GM21526 (cell line): ENCODE measurements around the gene DIAPH2.
A peak's percentile ranks its signal among the peaks of the same experiment; 100 is the strongest.

ENCODE experiments used
- ATAC-seq: cut with Tn5 transposase; IDR thresholded peaks from one replicate; pipeline ENCODE4 v1.9.1; 2021; ENCODE audit warnings: moderate library complexity; ENCODE audit not compliant: unreplicated experiment, low FRiP score

DIAPH2 gene

DNA sequence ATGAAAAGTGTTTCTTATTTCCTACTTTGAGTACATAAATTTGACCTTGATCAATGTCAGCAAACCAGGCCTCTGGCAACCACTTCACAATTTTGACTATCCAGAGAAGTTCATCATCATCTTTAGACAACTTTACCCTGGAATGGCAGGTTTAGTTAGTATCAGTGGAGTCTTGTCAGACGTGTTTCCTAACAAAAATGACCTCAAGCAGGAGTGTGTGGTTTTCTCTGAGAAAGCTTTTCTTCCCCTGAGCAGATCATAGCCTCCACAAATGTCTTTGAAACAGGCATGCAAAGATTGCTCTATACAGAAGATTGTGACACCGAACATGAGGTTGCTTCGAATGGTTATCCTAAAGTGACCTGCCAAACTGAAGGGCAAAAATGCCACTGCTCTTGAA, 841.3 kb downstream of the DIAPH2 start:
- no peak for ATAC-seq

DNA sequence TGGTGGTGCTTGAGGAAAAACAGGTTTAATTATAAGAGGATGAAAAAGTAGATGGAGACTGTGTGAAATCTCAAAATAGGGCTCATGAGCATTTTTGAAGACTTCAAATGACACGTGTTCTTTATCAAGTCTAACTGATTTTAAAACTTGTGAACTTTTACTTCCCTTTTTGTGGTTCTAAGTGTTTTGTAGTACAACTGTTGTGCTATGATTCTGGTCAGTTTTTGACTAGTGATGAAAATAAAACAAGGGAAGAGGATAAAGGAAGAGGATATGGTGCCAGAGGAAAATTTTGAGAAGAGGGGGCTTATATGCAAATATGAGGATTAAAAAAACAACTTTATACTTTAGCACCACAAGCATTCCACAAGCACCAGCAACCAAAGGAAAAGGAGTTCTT, 843.1 kb downstream of the DIAPH2 start:
- no peak for ATAC-seq

DNA sequence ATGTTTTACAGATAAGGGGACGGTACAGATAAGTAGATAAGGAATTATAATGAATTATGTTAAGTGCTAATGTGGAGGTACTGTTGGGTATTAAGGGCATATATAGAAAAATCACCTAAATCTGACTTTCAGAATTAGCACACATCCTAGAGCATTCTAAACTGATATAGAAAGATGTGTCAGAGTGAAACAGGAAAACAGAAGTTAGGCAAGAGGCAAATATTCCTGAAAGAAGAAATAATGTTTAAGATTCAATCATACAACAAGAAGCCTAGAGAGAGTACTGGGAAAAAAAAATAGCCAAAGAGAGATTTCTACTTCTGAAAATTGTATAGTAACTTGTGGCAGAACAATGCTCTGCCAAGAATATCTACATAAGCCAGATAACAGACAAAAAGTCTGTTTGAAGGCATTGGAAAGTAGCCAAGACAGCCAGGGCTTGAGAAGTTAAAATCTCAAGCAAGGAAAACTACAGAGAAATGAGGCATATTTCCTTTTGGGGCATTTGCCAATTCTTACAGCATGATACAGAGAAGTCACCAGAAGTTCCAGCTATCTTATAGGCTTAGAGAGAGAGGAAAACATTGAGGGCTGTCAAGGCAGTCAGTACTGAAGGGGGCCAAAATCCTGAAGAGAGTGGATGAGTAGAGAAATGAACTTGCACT, 845.0 kb downstream of the DIAPH2 start:
- no peak for ATAC-seq

DNA sequence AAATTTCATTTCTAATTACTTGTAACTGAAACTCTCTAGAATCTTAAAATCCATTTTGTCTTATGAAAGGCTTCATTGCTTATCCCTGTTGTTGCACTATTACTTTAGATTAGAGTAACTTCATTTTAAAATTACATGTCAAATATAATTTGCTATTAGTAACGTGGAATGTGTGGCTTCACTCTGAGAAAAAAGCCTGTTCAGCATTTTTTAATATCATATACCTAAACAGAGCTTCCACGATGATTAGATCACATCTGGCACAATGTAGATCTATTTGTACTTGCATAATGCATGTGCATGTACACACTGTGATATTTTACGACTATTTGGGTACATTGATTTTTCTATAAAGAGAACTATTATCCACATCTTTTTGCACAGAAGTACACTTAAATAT, 847.2 kb downstream of the DIAPH2 start:
- ATAC-seq: no peak

DNA sequence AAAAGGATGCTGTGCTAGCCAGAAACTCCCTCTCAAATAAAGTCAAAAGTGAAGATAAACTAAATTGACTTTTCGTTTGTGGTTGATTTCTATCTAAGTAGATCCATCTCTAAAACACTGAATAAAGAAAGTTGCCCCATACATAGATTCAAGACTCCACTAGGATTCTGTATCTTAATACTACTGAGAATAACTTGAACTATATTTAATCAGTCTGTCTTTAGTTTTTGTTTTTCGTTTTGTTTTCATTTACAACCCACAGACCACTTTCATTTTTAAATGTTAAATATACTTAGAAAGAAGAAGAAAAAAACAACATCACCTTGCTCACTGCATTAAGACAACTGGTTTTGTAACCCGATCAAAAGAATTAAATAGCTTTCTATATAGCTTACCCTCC, 854.1 kb downstream of the DIAPH2 start:
- ATAC-seq: no peak

GRCh38 chrX:97539970-97540519, 855.4 kb downstream of the DIAPH2 start:
- ATAC-seq: no peak

DNA sequence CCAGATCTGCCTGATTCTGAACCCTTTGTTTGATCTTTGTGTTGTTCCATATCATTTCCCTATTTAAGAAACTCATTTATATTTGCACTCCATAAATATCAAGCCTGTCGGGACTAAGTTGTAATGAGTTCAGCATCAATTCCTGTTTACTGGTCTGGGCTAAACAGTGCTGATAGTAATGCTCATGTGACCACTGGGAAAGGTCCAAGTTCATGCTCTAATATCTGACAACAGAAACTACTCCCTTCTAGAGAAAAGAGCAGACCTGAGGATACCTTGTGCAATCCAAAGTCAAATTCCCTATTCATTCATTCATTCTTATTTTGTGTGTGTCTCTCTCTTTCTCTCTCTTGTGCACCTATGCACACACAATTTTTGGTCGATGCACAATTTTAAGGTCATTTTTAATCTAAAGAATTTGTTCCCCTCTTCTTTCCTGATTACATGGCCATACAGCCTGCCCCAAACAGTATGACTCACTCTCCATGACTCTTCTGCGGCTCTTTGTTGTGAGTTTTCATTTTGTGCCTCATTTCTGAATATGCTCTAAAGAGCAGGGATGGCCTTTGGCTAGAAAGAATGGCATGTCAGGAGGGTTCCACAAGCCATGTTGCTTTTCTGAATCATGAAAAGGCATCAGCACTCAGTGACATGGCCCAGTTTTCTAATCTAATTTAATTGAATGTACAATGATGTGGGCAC, 863.4 kb downstream of the DIAPH2 start:
- no peak for ATAC-seq

GRCh38 chrX:97551821-97552220, 867.2 kb downstream of the DIAPH2 start:
- no peak for ATAC-seq

- no peak for ATAC-seq
These were observed 869.2 kb downstream of the DIAPH2 start for GRCh38 chrX:97553833-97554232.

- ATAC-seq: no peak
These were observed 871.7 kb downstream of the DIAPH2 start for GRCh38 chrX:97556359-97556758.

- peak; percentile 96 for ATAC-seq
These were observed 879.0 kb downstream of the DIAPH2 start for GRCh38 chrX:97563531-97564133.

GRCh38 chrX:97564496-97564895, 879.9 kb downstream of the DIAPH2 start:
- ATAC-seq: no peak

GRCh38 chrX:97587171-97587570, 902.5 kb downstream of the DIAPH2 start:
- no peak for ATAC-seq

- no peak for ATAC-seq
These were observed 910.1 kb downstream of the DIAPH2 start for GRCh38 chrX:97594646-97595224.

DNA sequence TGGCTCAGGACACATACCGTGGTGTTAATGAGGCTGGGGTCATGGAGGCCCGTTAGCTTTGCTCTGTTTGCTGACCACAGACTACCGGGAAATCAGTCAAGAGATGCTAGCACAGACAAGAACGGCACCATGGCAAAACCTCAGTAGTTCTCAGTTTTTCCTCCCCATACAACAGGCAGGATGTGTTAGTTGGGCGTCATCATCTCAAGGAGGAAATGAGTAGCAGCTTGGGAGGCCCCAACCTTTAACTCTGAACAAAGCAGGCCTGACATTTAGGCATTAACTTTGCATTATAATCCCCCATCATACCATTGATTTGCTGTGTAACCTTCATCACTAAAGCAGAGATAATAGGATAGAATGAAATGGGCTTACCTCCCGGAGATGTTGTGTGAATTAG, 913.3 kb downstream of the DIAPH2 start:
- no peak for ATAC-seq

DNA sequence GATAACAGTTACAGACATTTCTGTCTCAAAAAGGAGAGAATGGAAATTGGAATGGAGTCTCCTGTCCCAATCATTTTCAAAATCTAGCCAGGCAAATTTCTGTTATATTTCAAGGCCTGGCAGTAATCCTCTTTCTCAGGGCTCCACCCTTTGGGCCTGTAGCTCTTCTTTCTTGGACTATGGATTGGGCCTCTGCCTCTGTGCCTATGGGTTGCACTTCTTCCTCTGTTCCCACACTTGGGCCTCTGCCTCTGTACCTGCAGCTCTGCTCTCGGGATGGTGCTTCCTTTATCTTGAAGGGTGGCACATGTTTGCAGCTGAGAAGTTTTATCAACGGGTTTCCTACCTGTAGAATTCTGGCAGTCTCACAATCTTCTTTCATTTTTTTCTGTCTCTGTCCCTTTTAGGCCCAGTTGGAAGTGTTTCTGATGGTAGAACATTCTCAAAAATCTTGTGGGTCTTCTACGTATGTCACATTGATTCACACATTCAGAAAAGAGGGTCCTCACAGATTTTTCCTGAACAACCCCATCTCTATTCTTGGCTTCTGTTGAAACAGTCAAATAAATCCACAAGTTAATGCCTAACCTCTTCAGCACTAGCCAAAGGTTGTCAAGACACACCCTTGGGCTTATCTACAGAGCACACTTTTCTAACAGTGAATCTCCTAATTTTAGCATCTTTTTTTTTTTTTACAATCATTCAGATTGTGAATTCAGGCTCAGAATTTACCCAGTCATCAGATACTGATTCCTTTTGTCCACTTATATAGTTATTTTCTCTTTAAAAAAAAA, 918.0 kb downstream of the DIAPH2 start:
- no peak for ATAC-seq

GRCh38 chrX:97605271-97605670, 920.6 kb downstream of the DIAPH2 start:
- ATAC-seq: no peak

DNA sequence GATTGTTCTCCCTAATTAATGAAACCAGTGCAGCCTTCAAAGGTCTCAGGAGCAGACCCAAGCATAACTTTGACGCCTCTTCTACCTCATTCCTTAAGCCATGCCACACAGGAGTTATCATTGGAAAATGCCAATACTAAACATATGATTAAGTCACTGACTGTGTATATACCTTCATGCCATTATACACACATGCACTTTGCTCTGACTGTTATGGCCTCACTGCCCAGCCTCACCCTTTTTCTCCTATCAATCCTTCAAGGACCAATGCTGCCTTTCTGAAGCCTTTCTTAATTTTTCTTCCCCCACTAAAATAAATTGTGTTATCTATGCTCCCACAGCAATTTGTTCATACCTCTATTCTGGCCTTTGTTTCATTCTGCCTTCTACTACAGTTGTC, 924.7 kb downstream of the DIAPH2 start:
- no peak for ATAC-seq

DNA sequence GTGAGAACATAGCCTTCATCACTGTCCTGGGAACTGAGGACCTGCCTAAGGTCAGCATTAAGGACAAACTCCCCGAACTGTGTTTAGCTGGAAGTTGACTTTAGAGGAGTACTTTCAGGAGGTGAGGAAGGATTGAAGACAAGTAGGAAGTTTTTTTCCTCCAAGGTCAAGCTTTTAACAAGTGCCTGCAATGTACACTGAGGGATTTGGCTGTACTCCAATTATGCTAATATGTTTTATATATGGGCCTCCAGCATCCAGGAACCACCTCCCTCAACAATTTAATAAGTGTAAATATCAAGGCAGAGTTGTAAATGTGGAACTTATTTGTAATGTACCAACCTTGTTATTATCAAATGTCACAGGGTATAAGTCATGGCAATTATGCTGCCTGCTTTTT, 925.3 kb downstream of the DIAPH2 start:
- no peak for ATAC-seq

DNA sequence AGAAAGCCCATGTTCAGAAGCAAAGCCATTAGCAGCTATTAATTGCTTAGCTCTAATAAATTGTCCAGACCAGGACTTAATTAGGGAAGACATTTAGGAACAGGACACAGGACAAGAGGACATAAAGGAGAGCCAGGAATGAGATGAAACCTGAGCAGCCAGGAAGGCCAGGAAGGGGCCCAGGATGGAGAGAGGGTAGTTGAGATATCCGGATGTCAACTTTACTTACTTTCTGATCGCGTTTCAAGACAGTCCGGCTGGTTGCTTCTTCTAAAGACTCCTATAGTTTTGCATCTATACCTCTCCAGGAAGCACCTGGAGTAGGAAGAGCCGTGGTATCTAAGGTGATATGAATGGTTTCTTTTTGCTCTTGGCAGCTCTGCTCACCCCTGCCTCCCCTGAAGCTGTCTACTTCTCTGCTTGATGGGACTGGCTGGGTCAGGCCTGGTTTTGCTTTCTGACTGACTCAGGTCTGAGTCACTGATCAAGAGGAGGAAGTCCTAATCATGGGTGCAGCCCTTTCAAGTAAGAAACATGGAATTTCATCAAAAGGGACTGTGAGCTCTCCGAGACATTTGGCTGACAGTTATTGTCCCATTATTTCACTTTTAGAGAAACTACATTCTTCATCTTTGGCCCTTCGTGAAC, 932.4 kb downstream of the DIAPH2 start:
- peak; percentile 96 for ATAC-seq
